HCT116 (cell line): ENCODE measurements around the gene ALDOC. TPM values are rescaled to one million over a fixed set of nuclear protein-coding genes. Genes with fewer than 3 reads are reported as not detected.

ENCODE experiments used
- ATAC-seq: fragments of 200-7000 bp; cut with Tn5 transposase; 2 replicates; pipeline ENCODE4 v1.9.1; 2020; ENCODE audit warnings: mild to moderate bottlenecking, moderate library complexity
- BruUV-seq: library from RNA; stranded (reverse); fragments of 400-500 nt; replicated peaks from 2 replicates; lab custom pipeline; 2021; lab: Mats Ljungman, UMichigan
- CTCF ChIA-PET: fragments of 300-600 bp; sonication (Branson Sonifier 250); formaldehyde crosslinking; loops from one replicate; lab custom pipeline; 2021; ENCODE audit warnings: antibody characterized with exemption; lab: Charles Lee
- POLR2A ChIA-PET: fragments of 300-600, 350-600 bp; sonication (Branson Sonifier 250); formaldehyde crosslinking; loops from one replicate; lab custom pipeline; 2021; ENCODE audit warnings: antibody characterized with exemption; lab: Charles Lee
- RAD21 ChIA-PET, 2 experiments: fragments of 300-600 bp; sonication (Branson Sonifier 250); formaldehyde crosslinking; loops; one replicate each; lab custom pipeline; 2023; ENCODE audit warnings: low total read pairs in 2 of 2; ENCODE audit not compliant: uncharacterized antibody in 2 of 2, unreplicated experiment in 2 of 2, low non-redundant PET in 1 of 2; lab: Charles Lee
- DNase-seq: peaks from one replicate; pipeline ENCODE4 v3.0.0-alpha.2; 2010; ENCODE audit warnings: low read depth, low spot score
- H2AFZ ChIP-seq: fragments of 200-600 bp; shearing (Covaris generic), sonication (generic); 2 replicates; pipeline ENCODE4 v1.6.1; 2017; ENCODE audit warnings: low read depth, mixed run types, mixed read lengths, antibody characterized with exemption, low read length; ENCODE audit not compliant: poor library complexity, severe bottlenecking
- H3K27ac ChIP-seq: 2 replicates; pipeline ENCODE4 v1.5.1; 2012; ENCODE audit warnings: low read depth, low read length
- H3K27me3 ChIP-seq: fragments of 200-600 bp; sonication (generic); 2 replicates; pipeline ENCODE4 v1.6.1; 2016; ENCODE audit warnings: mixed run types, low read length, mixed read lengths; ENCODE audit not compliant: insufficient read depth
- H3K36me3 ChIP-seq, 2 experiments: fragments of 200-500 bp in 1 of 2; fragments of 200-600 bp in 1 of 2; sonication (Bioruptor generic) in 1 of 2; sonication (generic) in 1 of 2; 2 replicates each; pipeline versions ENCODE4 v1.5.1 to v1.6.1; 2014 to 2016; ENCODE audit warnings: low read length in 2 of 2, inconsistent platforms in 1 of 2, mixed read lengths in 1 of 2, mixed run types in 1 of 2; ENCODE audit not compliant: insufficient read depth in 2 of 2, control insufficient read depth in 1 of 2
- H3K4me1 ChIP-seq, 2 experiments: fragments of 200-600 bp in 1 of 2; sonication (generic) in 1 of 2; 2 replicates each; pipeline versions ENCODE4 v1.5.1 to v1.6.1; 2012 to 2017; ENCODE audit warnings: low read length in 2 of 2, inconsistent platforms in 1 of 2, mild to moderate bottlenecking in 1 of 2, mixed read lengths in 1 of 2, mixed run types in 1 of 2, moderate library complexity in 1 of 2; ENCODE audit not compliant: insufficient read depth in 2 of 2, control insufficient read depth in 1 of 2
- H3K4me2 ChIP-seq: fragments of 200-600 bp; sonication (generic); 2 replicates; pipeline ENCODE4 v1.6.1; 2017; ENCODE audit warnings: mixed run types, low read length, mixed read lengths
- H3K4me3 ChIP-seq, 2 experiments: fragments of 200-600 bp in 1 of 2; sonication (generic) in 1 of 2; replicated peaks in 1 of 2; 2 replicates each; pipeline ENCODE4 v1.5.1; 2011 to 2016; ENCODE audit warnings: low read length in 2 of 2, control low read depth in 1 of 2, low read depth in 1 of 2, mild to moderate bottlenecking in 1 of 2, mixed read lengths in 1 of 2, mixed run types in 1 of 2
- H3K79me2 ChIP-seq: fragments of 200-600 bp; sonication (generic); 2 replicates; pipeline ENCODE4 v1.6.1; 2017; ENCODE audit warnings: mild to moderate bottlenecking, mixed run types, low read length, moderate library complexity, mixed read lengths; ENCODE audit not compliant: insufficient read depth
- H3K9ac ChIP-seq: fragments of 200-600 bp; sonication (generic); 2 replicates; pipeline ENCODE4 v1.6.1; 2016; ENCODE audit warnings: low read length, mixed read lengths
- H3K9me2 ChIP-seq: fragments of 200-600 bp; sonication (generic), shearing (Covaris generic); 2 replicates; pipeline ENCODE4 v1.6.1; 2017; ENCODE audit warnings: mixed run types, mild to moderate bottlenecking, moderate library complexity; ENCODE audit not compliant: insufficient read depth
- H3K9me3 ChIP-seq, 2 experiments: fragments of 200-500 bp in 1 of 2; fragments of 200-600 bp in 1 of 2; sonication (Bioruptor generic) in 1 of 2; sonication (generic) in 1 of 2; 2 replicates each; pipeline ENCODE4 v1.6.1; 2014 to 2017; ENCODE audit warnings: low read length in 2 of 2, mixed read lengths in 2 of 2, inconsistent platforms in 1 of 2, low read depth in 1 of 2, mild to moderate bottlenecking in 1 of 2, mixed run types in 1 of 2, moderate library complexity in 1 of 2; ENCODE audit not compliant: control insufficient read depth in 1 of 2, insufficient read depth in 1 of 2
- H4K20me1 ChIP-seq: fragments of 200-600 bp; sonication (generic), shearing (Covaris generic); 2 replicates; pipeline ENCODE4 v1.6.1; 2017; ENCODE audit warnings: mixed run types, mild to moderate bottlenecking, moderate library complexity; ENCODE audit not compliant: insufficient read depth
- CBX3 ChIP-seq: IDR thresholded peaks from 2 replicates; pipeline ENCODE4 v1.6.1; 2012; ENCODE audit warnings: low read depth
- CEBPB ChIP-seq: IDR thresholded peaks from 2 replicates; pipeline ENCODE4 v1.6.1; 2012; ENCODE audit warnings: low read depth
- EGR1 ChIP-seq: IDR thresholded peaks from 2 replicates; pipeline ENCODE4 v1.6.1; 2012; ENCODE audit warnings: low read depth
- EZH2phosphoT487 ChIP-seq: fragments of 200-600 bp; IDR thresholded peaks from 2 replicates; pipeline ENCODE4 v1.6.1; 2018; ENCODE audit warnings: antibody characterized with exemption, borderline replicate concordance
- POLR2AphosphoS5 ChIP-seq: IDR thresholded peaks from 2 replicates; pipeline ENCODE4 v1.6.1; 2011; ENCODE audit warnings: mild to moderate bottlenecking, low read depth, low read length, moderate library complexity
- ZNF274 ChIP-seq: fragments of 200-500 bp; sonication (Bioruptor generic); IDR thresholded peaks from 2 replicates; pipeline ENCODE4 v1.6.1; 2014; ENCODE audit warnings: mild to moderate bottlenecking, low read depth, low read length, inconsistent platforms
- intact Hi-C: fragments of 100-400 bp; cut with micrococcal nuclease; formaldehyde crosslinking; loops from 2 replicates; pipeline ENCODE4 v1.10.0; 2022
- total RNA-seq: library from RNA; stranded (reverse); gene quantifications from one replicate; pipeline ENCODE4 v1.2.1, GENCODE V29; 2021; ENCODE audit not compliant: unreplicated experiment
- TF ChIP-seq, protein P1 (sequence below): IDR thresholded peaks from 2 replicates; pipeline ENCODE4 v1.6.1; 2012; ENCODE audit warnings: low read depth

The ALDOC gene
- total RNA-seq, 1 experiment from 2014 or later = 82.8 TPM

DNA sequence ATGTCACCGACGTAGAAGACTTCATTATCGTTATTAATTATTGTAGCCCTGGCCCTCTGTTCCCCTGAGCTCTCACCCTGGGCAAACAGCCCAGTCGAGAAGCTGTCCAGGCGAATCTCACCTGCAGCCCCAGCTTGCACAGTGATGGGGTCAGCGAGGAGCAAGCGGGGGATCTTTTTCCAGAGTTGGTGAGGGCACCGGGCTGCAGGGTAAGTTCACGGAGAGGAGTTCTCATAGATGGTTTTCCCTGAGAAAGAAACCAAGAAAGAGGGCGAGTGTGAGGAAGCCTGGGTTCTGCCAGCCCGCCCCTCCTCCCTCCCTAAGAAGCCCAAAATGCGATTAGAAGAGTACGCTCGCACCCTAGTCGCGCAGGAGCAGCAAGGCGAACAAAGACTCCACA, 21.7 kb upstream of the ALDOC start (continued):
- TF ChIP-seq, protein P1, sequence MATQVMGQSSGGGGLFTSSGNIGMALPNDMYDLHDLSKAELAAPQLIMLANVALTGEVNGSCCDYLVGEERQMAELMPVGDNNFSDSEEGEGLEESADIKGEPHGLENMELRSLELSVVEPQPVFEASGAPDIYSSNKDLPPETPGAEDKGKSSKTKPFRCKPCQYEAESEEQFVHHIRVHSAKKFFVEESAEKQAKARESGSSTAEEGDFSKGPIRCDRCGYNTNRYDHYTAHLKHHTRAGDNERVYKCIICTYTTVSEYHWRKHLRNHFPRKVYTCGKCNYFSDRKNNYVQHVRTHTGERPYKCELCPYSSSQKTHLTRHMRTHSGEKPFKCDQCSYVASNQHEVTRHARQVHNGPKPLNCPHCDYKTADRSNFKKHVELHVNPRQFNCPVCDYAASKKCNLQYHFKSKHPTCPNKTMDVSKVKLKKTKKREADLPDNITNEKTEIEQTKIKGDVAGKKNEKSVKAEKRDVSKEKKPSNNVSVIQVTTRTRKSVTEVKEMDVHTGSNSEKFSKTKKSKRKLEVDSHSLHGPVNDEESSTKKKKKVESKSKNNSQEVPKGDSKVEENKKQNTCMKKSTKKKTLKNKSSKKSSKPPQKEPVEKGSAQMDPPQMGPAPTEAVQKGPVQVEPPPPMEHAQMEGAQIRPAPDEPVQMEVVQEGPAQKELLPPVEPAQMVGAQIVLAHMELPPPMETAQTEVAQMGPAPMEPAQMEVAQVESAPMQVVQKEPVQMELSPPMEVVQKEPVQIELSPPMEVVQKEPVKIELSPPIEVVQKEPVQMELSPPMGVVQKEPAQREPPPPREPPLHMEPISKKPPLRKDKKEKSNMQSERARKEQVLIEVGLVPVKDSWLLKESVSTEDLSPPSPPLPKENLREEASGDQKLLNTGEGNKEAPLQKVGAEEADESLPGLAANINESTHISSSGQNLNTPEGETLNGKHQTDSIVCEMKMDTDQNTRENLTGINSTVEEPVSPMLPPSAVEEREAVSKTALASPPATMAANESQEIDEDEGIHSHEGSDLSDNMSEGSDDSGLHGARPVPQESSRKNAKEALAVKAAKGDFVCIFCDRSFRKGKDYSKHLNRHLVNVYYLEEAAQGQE = no peak

DNA sequence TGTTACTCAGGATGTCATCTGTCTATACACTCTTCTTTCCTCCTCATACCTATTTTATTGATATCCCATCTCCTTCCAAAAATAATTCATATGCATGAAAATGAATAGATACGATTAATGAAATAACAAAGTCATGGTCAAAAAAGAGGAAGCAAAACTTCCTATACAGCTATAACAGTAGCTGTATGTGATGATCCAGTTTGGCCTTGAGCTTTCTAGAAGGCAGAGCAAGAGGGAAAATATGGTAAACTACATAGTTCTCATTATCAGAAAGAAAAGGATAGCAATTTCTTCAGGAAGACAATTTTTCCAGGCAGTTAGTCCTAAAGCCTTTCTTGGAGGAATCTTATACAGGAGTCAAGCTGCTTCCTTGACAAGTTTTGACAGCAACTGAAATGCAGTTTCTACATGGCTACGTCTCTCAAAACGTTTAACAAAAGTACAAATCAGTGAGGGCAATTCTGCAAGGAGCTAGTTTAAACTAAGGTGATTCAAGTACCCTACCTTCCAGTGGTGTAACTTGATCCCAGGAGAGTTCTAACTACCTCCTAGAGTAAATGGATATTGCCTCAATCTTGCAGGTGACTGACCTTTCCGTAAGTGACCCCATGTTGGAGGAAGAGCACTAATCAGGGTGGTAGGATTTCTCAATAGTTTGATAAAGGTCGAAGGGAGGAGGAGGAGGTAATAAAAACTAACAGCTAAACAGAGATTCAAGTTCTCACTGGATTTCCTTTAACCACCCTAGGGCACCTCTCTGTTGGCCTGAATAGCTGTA, 21.1 kb upstream of the ALDOC start:
- ATAC-seq (no peak), DNase-seq (no peak)

More for the DNA sequence above, 21.1 kb upstream of the ALDOC start:
- Histone ChIP-seq H3K27ac (peak overlapping the region; percentile 80), H3K36me3 (peaks cover 7 to 11% of the 10 kb centered on the region in 2 experiments; a peak in 3 of 4 replicates), H3K9me2 (no peaks in the 10 kb centered on the region), H3K27me3 (no peaks in the 10 kb centered on the region), H3K4me1 (peaks cover 4 to 22% of the 10 kb centered on the region in 2 experiments; a peak in 2 of 4 replicates), H3K79me2 (peaks cover 43% of the 10 kb centered on the region), H3K9ac (peak overlapping the region; percentile 92), H3K9me3 (no peaks in the 10 kb centered on the region), H3K4me2 (peak overlapping the region; percentile 97), H2AFZ (no peak overlapping the region), H3K4me3 (peak overlapping the region; percentile 93 to 97), H4K20me1 (no peaks in the 10 kb centered on the region)
- BruUV-seq = no TSS peak
- CTCF ChIA-PET = no interaction called here
- POLR2A ChIA-PET = no interaction called here
- RAD21 ChIA-PET = no interaction called here
- intact Hi-C loops = no loop called here
- TF ChIP-seq ZNF274 (no peak), CBX3 (no peak), CEBPB (no peak), POLR2AphosphoS5 (no peak), EZH2phosphoT487 (no peak), EGR1 (no peak)
